GM12891 (cell line): ENCODE measurements around the gene MYO5B.

Source experiments
- DNase-seq: peaks from one replicate; pipeline ENCODE4 v3.0.0; 2011; ENCODE audit warnings: low spot score; ENCODE audit not compliant: insufficient read length
- FAIRE-seq: peaks from 2 replicates; lab custom pipeline; 2011; peaks lifted over from hg19 to GRCh38; lab: Jason Lieb, UNC
- PAX5 ChIP-seq: IDR thresholded peaks from 2 replicates; pipeline ENCODE4 v1.6.1; 2011; ENCODE audit warnings: low read length, moderate library complexity, mild to moderate bottlenecking; ENCODE audit not compliant: insufficient read depth, severe bottlenecking
- POLR2A ChIP-seq: IDR thresholded peaks from 2 replicates; pipeline ENCODE4 v1.6.1; 2011; ENCODE audit warnings: low read depth, low read length, control low read depth
- POLR2AphosphoS5 ChIP-seq: IDR thresholded peaks from 2 replicates; pipeline ENCODE4 v1.6.1; 2011; ENCODE audit warnings: low read depth, low read length, control low read depth
- POU2F2 ChIP-seq: IDR thresholded peaks from 2 replicates; pipeline ENCODE4 v1.6.1; 2011; ENCODE audit warnings: low read depth, mild to moderate bottlenecking, control low read depth, low read length, moderate library complexity
- SPI1 ChIP-seq: IDR thresholded peaks from 2 replicates; pipeline ENCODE4 v1.6.1; 2011; ENCODE audit warnings: low read depth, low read length, control low read depth
- TAF1 ChIP-seq: IDR thresholded peaks from 2 replicates; pipeline ENCODE4 v1.6.1; 2011; ENCODE audit warnings: low read depth, low read length, control low read depth

MYO5B gene

DNA sequence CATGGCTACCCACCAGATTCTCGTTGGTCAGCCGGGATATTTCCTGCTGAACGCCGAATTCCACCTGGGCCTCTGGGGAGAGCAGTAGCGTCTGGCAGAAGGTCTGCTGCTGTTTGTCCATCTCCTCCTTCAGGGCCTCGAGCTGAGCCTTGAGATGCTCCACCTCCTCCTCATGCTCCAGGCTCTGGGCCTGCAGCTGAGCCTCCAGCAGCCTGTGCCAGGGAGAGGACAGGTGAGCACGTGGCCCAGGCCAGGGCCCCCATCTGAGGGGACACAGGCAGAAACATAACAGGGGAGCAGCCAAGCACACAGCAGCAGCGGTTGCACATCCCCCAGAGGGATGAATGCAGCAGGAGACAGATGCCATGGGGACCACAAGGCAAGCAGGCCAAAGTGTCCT is 341.5 kb downstream of the MYO5B start:
- DNase-seq = no peak
- TF ChIP-seq POLR2A (no peak), POLR2AphosphoS5 (no peak), SPI1 (no peak), PAX5 (no peak)
- no peak for FAIRE-seq

DNA sequence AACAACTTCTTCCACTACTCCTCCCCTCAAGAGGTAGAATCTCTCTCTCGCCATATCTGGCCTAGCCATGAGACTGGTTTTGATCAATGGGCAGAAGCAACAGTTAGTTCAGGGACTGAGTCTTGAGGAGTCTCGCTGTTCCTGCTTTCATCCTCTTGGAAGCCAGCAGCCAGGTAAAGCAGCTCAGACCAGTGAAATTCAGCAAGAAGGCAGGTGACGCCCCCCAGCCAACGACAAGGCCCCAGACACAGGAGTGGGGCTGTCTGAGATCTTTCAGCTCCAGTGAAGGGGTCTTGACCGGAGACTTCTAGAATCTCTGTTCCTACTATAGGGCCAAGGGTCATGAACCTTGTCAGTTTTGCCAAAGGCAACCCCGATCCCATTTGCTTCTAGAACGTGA is 341.9 kb downstream of the MYO5B start:
- DNase-seq (no peak), FAIRE-seq (no peak)
- TF ChIP-seq POLR2A (no peak), PAX5 (no peak), POLR2AphosphoS5 (no peak), POU2F2 (no peak), SPI1 (no peak), TAF1 (no peak)

- FAIRE-seq = no peak
- no peak for DNase-seq
- TF ChIP-seq SPI1 (no peak), POLR2AphosphoS5 (no peak)
Observed at GRCh38 chr18:49851624-49852023, 343.3 kb downstream of the MYO5B start.

DNA sequence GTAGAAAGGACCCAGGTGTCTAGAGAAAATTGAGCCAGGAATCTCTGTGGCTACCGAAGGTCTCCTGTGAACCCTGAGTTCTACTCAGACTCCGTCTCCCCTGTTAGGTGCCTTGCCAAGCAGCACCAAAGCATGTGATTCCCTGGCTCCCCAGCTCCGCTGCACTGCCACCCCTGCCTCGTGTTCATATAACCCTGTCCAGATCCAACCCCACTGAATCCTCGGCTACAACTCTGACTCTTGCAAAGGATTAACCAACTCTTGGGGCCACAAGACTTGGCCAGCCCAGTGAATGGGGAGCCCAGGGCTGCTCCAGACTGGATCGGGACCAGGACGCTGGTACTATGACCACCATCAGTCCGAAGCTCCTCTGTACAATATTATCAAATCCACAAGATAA is 344.3 kb downstream of the MYO5B start:
- no peak for TF ChIP-seq POLR2A
- TF ChIP-seq PAX5 = no peak
- no peak for TF ChIP-seq POLR2AphosphoS5
- no peak for TF ChIP-seq SPI1
- no peak for TF ChIP-seq TAF1
- TF ChIP-seq POU2F2 = no peak
- FAIRE-seq (no peak), DNase-seq (no peak)

GRCh38 chr18:49849331-49850217 is 345.4 kb downstream of the MYO5B start:
- DNase-seq (no peak), FAIRE-seq (no peak)
- TF ChIP-seq POLR2A (no peak), PAX5 (no peak)

GRCh38 chr18:49848115-49848514 is 346.8 kb downstream of the MYO5B start:
- DNase-seq = no peak
- TF ChIP-seq POU2F2 (no peak), POLR2A (no peak), TAF1 (no peak)
- FAIRE-seq = no peak

DNA sequence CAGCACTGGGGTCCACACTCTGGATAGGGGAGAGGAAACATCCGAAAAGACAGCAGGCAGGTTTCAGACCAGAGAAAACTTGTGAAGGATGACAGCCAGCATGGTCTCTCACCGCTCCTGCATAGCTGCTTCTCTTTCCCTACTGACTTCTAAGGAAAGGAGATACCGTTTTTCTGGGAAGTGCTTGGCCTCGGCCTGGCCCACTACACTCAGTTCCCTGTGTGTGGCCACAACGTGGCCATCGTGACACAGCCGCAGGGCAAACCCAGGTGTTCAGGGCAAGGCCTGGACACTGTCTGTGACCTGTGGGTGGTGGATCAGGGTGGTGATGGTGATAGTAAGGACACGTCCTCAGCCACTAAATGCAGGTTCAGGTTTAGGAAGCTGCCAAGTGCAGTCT is 347.4 kb downstream of the MYO5B start:
- TF ChIP-seq POU2F2 (no peak), POLR2A (no peak), TAF1 (no peak), POLR2AphosphoS5 (no peak), PAX5 (no peak), SPI1 (no peak)
- DNase-seq = no peak
- FAIRE-seq = no peak

DNA sequence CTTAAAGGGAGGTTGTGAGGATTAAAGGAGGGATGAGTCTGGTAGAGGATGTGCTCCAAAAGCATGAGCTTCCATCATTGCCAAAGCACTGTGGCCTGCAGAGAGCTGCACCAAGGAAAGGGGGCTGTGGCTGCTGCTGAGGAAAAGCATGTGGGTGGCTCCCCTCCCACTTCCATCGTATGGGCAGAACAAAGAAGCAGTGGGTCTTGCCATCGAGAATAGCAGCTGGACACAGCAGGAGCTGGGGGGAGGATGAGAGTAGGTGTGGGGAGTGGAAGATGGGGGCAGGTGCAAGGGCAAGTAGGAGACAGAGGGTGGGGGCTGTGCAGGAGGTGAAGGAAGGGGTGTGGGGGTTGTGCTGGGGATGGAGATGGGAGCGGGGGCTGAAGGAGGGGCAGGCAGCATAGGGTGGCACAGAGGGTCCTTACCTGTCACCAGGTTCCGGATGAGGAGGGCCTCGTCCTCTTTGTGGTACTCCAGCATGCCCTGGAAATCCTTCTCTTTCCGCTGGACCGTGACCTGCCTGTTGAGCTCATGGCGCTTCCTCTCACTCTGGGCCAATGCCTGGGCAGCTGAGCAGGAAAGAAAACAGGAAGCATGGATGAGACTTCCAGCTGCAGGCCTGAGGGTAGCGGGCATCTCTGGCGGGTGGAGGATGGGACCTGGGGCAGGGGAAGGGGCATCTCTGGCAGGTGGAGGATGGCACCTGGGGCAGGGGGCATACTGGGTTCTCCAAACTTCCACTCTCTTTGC is 348.1 kb downstream of the MYO5B start:
- FAIRE-seq = no peak
- no peak for DNase-seq
- TF ChIP-seq POU2F2 = no peak
- TF ChIP-seq SPI1 = no peak
- TF ChIP-seq TAF1 = no peak
- TF ChIP-seq PAX5 = no peak
- TF ChIP-seq POLR2AphosphoS5 = no peak
- TF ChIP-seq POLR2A = no peak

DNA sequence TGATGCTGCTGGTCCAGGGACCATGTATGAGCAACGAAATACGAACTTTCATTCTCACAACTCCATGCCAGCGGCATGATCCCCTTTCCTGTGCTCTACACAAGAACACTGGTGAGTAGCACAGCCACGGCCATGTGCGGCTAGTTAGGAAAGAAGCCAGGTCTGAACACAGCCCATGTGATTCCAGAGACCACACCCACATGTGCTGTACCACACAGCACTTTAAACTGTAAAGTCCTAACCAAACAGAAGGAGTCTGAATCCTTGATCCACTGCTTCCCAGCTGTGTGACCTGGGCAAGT is 348.6 kb downstream of the MYO5B start:
- FAIRE-seq = no peak
- TF ChIP-seq POLR2AphosphoS5 = no peak
- no peak for TF ChIP-seq POU2F2
- no peak for TF ChIP-seq TAF1
- no peak for TF ChIP-seq SPI1
- no peak for TF ChIP-seq PAX5
- TF ChIP-seq POLR2A = no peak
- no peak for DNase-seq
